Activated naive CD4-positive, alpha-beta T cell treated with anti-CD3 and anti-CD28 coated beads, Interleukin-2, amount 50 U/mL, for 16 hours (primary cell): ENCODE results near the gene PRKCE.

Experiments
- DNase-seq: peaks from one replicate; pipeline ENCODE4 v3.0.0-alpha.2; 2020

PRKCE gene

DNA sequence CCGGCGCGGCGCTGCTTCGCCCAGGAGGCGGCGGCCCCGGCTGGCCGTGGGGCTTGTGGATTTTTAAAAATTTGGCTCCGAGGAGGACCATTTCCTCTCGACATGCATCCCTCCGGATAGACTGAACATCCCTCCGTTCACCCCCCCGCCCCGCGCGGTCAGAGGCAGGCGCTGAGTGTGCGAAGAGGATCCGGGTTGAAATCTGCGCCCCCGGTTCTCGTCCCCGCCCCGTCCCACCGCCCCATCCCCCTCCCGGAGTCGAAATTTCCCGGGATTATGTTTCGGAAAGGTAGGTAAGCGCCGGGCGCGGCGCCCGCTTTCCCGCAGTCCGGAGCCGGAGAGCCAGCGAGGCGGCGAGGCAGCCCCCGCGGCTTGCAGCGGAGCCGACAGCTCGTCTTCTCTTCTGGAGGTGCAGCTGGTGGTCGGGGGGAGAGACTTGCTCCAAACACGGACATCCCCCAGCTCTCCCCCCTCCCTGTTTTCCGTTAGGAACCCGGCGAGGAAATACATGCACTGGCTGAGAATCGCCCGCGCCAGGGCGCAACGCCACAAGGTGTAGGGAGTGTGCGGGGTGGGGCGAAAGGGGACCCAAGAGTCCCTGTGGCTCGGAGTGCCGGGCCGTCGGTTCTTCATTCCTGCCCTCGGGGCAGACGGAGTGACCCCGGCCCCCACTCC is at the start of gene PRKCE:
Gene PRKCE (plus strand): TSS at position 261 of the 675 bp plus-strand sequence.
- peak; percentile 64 for DNase-seq

DNA sequence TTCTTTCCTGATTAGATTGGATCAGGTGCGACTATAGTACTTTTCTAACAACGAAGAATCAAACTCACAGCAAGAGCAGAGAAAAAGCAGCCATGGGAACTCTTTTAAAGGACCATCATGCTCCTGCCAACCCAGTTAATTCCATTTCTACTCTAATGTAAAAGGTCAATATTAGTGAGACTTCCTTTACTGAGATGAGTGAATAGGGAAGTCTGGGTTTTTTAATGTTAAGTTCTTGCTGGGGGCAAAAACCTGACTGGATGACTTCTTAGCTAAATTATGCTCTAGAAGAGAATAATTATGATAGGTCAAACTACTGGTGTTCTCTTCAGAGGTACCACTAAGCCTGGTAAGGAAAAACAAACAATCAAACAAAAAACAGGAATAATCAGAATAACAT is 48.9 kb upstream of the PRKCE start:
- DNase-seq = no peak

DNA sequence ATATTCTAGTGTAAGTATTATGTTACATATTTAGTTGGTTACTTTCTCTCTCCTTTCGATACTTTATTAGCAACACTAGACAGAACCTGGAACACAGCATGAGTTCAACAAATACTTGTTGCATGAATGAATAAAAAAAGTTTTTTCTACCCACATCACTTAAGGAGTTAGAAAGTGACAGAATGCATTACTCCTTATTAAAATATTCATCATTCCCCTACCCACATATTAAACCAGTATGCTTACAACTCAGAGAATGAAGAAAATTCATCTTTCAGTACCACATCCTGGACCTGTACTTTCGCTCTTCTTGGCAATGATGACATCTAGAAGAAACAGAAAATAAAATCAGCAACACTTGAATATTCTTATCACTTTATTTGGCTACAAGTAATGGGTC is 46.4 kb upstream of the PRKCE start:
- DNase-seq = no peak

DNA sequence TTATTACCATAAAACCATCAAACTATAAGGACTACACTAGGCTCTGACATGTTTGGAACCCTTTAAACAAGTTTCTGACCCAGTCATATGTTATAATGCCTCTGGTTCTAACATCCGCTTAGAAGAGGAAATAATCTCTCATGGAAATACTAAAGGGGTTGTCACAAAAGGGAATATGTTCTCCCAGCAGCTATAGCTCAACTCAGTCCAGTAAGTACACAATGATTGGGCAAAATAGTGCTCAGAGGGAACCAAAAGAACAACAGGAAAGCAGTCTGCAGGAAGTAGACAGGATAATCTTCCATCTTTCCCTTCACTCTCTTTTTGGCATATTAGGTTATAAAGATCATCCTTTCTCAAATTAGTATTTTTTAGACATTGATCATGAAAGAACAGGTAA is 44.7 kb upstream of the PRKCE start:
- no peak for DNase-seq

DNA sequence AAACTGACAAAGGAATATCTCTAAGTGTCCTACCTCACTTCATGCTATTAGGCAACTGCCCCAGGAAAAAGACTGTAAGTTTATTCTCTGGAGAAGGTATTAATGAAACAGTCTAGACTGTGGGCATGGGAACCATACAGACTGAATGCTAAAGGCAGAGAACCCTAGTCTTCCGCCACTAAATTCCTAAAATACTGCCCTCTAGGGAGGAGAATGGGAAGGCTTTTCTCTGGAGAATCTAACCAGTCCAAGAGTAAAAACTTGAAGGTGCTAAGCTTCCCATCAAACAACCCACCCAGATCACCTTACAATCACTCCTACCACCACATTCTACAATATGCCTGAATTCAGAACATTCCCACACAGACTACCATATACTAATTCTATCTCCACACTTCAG is 43.8 kb upstream of the PRKCE start:
- DNase-seq = no peak

DNA sequence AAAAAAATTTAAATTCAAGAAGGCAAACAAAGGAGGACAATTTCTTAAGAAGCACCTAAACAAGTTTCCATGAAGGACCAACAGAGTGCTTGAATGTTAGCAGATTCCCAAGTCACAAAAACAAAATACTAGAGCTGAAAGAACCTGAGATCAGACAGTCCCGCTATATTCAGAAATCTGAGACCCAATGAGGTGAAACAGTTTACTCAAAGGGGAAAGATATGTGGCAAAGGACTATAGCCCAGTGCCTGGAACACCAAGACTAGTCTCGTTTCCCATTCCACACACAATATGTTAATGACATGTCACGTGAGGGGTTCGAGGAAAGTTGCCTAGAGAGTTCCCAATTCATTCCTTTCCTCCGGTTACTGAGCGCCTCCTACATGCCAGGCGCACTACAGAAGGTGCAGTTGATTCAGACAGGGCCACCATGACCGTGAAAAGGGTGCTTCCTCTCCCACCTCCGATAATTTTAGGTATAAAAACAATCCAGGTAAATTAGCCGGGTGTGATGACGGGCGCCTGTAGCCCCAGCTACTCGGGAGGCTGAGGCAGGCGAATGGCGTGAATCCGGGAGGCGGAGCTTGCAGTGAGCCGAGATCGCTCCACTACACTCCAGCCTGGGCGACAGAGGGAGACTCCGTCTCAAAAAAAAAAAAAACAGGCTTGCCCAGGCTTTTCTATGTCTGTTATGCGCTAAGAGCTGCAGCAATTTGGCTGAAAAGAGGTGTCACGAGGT is 41.0 kb upstream of the PRKCE start:
- peak; percentile 39 for DNase-seq

DNA sequence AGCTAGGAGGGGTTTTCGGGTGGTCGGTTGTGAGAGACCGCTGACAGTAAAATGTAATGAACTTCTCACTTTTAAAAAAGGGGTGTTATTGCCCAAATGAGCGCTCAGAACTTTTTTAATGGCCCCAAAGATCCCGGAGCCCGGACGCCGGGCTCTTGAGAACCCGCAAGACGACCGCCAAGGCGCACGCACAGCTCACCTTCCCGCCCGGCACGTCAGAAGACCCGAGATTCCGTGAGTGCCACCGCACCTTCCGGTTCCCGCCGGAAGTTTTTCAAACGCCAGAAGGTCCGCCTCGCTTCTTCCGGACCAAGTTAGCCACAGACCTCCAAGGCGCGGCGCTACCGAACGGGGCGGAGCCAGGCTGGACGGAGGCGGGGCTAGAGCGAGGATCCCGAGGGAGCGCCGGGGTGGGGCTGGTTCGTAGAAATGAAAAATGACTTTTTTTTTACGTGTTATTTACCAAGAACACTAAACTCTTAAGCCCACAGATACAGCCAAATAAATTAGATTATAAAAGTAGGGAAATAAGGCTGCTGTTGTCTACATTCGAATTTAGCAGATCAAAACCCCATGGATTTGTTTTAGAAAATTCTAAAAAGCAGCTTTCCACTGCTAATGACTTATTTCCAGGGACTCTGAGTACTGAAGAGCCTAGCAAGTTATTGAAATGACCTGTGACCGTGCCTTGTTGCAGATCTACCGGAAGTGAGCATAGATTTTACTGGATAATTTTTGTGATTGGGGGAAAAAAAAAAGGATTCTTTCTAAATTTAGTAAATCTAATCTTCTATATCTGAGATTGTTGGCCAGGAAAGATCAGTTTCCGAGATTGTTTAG is 40.2 kb upstream of the PRKCE start, which contains the start of gene SRBD1:
Gene SRBD1 (minus strand): TSS at position 248 of the 840 bp plus-strand sequence. CDS start 5,826 bp downstream, outside the sequence.
- DNase-seq = peak; percentile 89

DNA sequence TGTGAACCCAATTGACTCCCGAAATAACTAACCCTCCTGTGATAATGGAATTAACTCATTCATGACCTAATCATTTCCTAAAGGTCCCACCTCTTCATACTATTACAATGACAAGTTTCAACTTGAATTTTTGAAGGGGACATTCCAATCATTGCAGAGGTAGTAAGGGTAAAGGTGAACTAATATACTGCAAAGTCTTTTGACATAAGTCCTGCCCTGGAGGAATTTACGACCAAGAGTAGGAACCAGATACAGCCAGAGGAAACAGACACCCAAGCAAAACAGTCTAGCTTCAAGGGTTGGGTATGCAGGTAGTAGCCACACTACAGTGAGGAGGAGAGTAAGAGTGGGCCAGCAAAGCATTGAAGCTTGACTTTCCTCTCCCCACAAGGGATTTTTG is 39.2 kb upstream of the PRKCE start:
- no peak for DNase-seq

DNA sequence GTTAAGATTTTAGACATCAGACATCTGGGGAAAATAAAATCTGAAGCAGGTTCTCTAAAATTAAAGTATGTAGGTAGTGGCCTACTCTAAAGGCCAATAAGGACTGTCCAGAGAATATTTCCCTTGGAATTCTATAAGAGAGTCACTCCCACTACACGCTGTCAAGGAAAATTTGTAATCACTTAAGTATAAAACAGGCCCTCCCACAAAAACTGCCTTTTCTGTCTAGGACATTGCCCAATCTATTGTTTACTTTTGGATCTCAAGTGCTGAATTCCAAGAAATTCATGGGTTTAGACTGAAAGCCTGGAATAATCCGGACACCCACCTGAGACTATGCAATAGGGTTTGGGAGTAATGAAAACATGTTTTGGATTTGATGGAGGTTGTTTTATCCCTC is 38.7 kb upstream of the PRKCE start:
- DNase-seq = no peak

DNA sequence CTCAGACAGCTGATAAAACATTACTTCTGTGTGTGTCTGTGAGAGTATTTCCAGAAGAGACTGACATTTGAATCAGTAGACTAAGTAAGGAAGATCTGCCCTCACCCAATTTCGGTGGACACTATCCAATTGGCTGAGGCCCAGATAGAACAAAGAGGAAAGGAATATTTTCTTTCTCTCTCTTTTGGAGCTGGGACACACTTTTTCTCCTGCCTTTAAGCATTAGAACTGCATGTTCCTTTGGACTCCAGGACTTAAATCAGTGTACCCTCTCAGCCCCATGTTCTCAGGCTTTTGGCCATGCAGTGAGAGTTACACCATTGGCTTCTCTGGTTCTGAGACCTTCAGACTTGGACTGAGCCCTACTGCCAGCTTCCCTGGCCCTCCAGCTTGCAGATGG is 37.1 kb upstream of the PRKCE start:
- no peak for DNase-seq

DNA sequence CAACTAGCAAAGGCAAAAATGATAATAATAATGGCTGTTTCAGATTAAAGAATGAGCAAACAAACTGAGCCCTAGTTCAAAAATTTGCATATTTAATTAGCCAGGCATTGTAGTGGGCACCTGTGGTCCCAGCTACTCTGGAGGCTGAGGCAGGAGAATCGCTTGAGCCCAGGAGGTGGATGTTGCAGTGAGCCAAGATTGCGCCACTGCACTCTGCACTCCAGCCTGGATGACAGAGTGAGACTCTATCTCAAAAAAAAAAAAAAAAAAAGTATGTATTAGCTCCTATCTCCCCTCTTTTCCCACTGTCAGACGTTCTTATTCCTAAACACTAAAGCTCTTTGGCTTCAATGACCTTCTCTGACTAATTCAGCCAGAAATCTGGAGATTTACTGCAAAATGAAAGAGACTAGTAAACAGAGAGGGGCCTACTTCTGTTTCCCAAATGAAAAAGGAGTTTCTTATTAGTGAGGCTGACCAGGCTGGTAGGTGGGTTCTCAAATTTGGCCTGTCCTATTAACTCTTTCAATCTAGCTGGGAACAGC is 36.5 kb upstream of the PRKCE start:
- no peak for DNase-seq

DNA sequence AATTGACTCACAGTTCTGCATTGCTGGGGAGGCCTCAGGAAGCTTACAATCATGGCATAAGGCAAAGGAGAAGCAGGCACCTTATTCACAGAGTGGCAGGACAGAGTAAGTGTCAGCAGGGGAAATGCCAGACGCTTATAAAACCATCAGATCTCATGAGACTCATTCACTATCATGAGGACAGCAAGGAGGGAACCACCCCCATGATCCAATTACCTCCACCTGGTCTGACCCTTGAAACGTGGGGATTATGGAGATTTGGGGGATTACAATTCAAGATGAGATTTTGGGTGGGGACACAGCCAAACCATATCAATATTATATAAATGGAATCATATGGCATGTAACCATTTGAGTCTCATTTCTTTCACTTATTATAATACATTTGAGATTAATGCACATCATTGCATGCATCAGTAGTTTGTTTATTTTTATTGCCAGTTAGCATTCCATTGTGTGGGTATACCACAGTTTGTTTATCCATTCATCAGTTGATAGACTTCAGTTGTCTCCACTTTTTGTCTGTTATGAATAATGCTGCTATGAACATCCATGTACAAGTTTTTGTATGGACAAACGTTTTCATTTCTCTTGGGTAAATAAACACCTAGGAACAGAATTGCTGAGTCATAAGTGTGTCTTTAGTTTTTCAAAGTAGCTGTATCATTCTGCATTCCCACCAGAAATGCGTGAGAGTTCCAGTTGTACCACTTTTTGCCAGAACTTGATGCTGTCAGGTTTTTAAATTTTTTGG is 34.6 kb upstream of the PRKCE start:
- no peak for DNase-seq

DNA sequence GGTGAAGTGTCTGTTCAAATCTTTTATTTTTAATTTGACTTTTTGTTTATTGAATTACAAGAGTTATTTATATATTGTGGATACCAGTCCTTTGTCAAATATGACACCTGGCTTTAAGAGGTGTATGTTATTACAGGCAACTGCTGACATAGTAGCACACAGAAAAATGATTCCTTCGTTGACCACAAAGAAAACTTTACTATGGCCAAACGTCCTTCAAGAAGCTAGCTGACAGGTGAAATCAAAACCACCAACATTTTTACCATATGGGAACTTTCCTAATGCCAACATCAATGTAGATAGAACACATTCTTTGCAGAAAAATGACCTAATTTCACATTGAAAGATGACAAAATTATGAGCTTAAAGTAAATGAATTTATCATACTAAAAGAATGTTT is 34.0 kb upstream of the PRKCE start:
- DNase-seq = no peak

DNA sequence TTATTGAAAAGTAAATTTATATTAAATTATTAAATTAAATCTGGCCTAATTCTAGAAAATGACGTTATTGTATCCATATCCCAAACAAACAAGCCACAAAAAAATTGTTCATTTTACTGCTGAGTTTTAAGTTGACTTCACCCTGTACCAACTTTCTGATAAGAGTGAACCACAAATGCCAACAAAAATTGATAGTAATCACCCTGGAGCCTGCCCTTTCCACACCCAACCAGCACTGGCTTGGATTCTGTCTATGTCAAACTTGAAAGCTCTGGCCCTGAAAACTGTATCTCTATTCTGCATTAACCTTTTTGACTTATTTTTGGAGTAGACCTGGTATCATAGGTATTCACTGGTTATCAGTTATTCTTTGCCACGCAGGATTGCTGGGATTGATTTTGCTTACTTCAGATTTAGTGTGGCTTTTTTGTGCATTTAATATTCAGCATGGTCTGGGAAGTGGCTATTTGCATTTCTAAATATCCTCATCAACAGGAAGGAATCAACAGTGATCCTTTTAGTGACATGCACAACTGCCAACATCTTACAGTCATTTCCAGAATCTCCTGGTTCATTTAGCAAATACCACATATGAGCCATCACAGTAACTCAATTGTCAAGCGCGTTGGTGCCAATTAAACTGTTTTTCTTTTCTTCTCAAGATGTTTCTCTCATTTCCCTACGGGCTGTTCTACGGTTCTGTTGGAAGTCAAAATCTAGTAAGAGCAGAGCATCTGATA is 29.0 kb upstream of the PRKCE start:
- DNase-seq = no peak

DNA sequence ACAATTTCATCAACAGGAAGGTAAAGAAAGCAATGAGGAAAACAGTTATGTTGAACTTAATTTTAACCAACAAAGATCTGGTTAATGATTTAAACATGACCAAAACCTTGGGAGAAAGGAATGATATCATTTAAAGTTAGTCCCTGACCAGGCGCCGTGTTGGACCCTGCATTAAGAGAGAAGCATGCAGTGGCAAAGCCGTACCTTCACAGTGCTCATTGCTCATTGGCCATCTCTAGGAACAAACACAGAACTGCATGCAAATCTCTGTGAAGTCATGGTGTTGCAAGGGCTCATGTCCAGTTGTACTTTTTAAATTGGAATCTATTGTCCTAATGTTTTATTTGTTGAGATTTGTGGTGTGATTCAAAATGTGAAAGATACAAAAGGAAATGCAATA is 28.4 kb upstream of the PRKCE start:
- no peak for DNase-seq

DNA sequence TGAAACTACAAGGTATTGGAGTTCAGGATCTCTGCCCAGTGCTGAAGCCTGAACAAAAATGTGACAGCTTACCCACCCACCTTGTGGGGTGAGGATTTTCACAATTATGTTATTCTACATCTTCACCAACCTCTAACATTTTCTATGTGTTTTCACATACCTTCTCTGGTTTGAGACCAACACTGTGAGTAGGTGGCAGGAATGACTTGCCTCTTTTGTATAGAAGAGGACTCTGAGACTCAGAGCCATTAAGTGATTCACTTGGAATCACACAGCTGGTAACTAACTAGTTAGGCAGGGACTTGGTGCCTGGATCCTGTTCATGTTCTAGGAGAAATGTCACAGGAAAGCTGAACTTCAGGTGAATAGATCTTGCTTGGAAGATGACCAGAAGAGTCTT is 25.7 kb upstream of the PRKCE start:
- DNase-seq = no peak

DNA sequence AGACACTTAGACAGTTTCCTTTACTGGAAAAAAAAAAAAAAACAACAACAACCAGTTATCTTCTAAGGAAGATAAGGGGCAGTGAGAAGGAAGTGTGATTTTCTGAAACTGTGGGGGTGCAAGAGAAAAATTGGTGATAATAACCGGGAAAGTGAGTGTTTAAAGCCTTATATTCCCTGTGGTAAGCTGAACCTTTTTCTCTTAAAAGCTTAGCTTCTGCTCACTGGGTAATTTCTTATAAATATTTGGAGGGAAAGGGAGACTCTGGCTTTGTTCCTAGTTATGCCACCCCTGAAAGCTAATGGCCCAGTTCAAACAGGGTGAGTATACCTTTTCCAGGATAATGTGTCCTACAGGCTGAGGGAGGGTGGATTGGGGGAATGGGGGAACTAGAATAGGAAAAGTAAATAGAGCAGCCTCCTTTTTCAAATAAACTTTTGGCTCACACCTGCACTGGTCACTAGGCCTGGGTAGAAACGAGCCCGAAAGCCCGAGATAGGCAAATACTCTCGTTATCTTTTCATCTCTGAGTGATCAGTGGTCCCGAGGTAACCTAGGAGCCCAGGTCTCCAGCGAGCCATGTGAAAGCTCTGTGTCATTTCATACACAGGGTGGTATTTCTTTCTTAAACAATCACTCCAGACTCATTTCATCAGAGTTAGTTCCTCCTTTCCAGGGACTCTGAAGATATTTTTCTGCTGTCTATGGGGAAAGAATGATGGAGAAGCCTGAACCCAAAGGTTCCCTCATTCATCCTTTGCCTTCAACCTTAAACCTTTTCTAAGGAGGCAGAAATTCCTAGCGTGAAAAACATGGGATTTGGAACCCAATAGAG is 24.9 kb upstream of the PRKCE start:
- no peak for DNase-seq

DNA sequence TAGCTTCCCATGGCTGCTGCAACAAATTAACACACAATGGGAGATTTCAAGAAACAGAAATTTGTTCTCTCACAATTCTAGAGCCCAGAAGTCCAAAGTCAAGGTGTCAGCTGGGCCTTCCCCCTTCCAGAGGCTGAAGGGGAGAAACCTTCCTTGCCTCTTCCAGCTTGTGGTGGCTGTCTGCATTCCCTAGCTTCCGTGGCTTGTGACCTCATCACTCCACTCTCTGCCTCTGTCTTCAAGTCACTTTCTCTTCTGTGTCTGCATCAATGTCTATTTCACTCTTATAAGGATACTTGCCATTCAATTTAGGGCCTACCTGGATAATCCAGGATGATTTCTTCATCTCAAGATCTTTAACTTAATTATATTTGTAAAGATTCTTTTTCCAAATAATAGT is 23.6 kb upstream of the PRKCE start:
- no peak for DNase-seq

DNA sequence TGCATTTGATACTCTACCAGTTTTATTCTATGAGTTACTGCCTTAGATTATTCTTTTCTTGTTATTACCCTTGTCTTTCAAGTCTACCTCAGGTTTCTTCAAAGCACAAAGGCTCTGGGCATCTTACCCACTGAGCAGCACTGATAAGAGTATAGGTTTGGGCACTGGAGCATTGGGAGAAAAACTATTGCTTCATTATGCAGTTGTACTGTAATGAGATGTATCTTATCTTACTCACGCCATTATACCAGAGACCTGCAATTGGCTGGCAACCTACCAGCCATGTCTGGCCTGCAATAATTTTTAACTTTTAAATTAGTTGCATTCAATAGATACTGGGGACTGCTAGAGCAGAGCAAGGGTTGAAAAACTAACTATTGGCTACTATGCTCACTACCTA is 21.5 kb upstream of the PRKCE start:
- DNase-seq = no peak

DNA sequence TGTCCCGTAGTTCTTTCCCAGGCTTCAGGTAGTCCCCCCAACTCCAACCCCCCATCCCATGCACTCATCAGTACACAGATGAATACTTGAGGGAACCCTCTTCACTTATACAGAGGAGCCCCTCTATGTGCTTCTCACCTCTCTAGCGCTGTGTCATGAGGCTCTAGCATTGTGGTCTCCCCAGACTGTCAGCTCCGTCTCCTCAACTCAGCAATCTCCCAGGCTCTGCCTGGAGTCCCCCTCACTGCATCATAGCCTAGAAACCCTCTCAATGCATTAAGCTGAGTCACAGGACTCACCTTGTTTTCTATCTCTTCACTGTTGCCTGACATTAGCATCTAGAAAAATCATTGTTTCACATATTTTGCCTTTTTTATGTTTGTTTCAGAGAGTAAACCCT is 20.2 kb upstream of the PRKCE start:
- no peak for DNase-seq

DNA sequence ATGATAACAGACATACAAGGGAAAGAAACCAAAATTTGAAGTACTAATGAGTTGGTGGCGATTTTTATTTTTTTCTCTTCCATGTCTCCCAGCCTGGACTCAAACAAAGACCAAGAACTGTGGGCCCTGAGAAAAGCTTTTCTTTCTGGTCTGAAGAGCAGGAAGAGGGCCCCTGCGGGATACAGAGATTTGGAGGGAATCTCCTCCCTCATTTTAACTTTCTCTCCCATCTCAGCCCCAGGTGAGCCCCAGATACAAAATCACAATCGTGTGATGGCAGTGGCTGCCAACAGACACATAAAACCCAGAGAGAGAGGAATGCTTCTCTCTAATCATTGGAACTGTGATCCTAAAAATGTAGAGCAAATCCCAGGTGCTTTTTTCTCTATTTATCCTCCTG is 19.5 kb upstream of the PRKCE start:
- DNase-seq = no peak
